DND-41 (cell line): ENCODE results near the gene SPATA31D1.

ENCODE experiments used
- ATAC-seq: fragments of 200-7000 bp; cut with Tn5 transposase; 3 replicates; pipeline ENCODE4 v1.9.1; 2021; ENCODE audit warnings: low read depth; ENCODE audit not compliant: insufficient read depth
- DNase-seq: peaks from one replicate; pipeline ENCODE4 v3.0.0-alpha.2; 2020
- H2AFZ ChIP-seq: 2 replicates; pipeline ENCODE4 v1.6.0; 2012; ENCODE audit warnings: low read depth, low read length
- H3K27ac ChIP-seq: 2 replicates; pipeline ENCODE4 v1.5.1; 2012; ENCODE audit warnings: low read length, inconsistent platforms
- H3K27me3 ChIP-seq: fragments of 200-600 bp; sonication (generic); 2 replicates; pipeline ENCODE4 v1.6.0; 2012; ENCODE audit warnings: low read length, mild to moderate bottlenecking, inconsistent platforms; ENCODE audit not compliant: insufficient read depth, poor library complexity
- H3K36me3 ChIP-seq: 2 replicates; pipeline ENCODE4 v1.5.1; 2012; ENCODE audit warnings: low read length, inconsistent platforms; ENCODE audit not compliant: insufficient read depth
- H3K4me1 ChIP-seq: 2 replicates; pipeline ENCODE4 v1.5.1; 2012; ENCODE audit warnings: mild to moderate bottlenecking, low read length; ENCODE audit not compliant: insufficient read depth
- H3K4me2 ChIP-seq: 2 replicates; pipeline ENCODE4 v1.6.0; 2012; ENCODE audit warnings: mild to moderate bottlenecking, moderate library complexity, low read length, inconsistent platforms; ENCODE audit not compliant: insufficient read depth
- H3K4me3 ChIP-seq, 2 experiments: fragments of 200-600 bp in 1 of 2; shearing (Covaris generic) in 1 of 2; 2 replicates each; pipeline ENCODE4 v1.5.1; 2012 to 2016; ENCODE audit warnings: inconsistent platforms in 2 of 2, low read length in 2 of 2, mild to moderate bottlenecking in 2 of 2, low read depth in 1 of 2, moderate library complexity in 1 of 2
- H3K79me2 ChIP-seq: 2 replicates; pipeline ENCODE4 v1.6.0; 2012; ENCODE audit warnings: low read length, inconsistent platforms; ENCODE audit not compliant: insufficient read depth
- H3K9ac ChIP-seq: 2 replicates; pipeline ENCODE4 v1.6.0; 2012; ENCODE audit warnings: low read depth, mild to moderate bottlenecking, inconsistent platforms, low read length, moderate library complexity
- H3K9me3 ChIP-seq: 2 replicates; pipeline ENCODE4 v1.5.1; 2012; ENCODE audit warnings: low read length, moderate library complexity, mild to moderate bottlenecking, inconsistent platforms; ENCODE audit not compliant: insufficient read depth, severe bottlenecking
- H4K20me1 ChIP-seq: 2 replicates; pipeline ENCODE4 v1.6.0; 2012; ENCODE audit warnings: low read length; ENCODE audit not compliant: insufficient read depth
- CTCF ChIP-seq: IDR thresholded peaks from 2 replicates; pipeline ENCODE4 v1.5.1; 2012; ENCODE audit warnings: borderline replicate concordance, low read length, moderate library complexity, mild to moderate bottlenecking; ENCODE audit not compliant: poor library complexity, severe bottlenecking; ENCODE audit errors: extremely low read depth
- EZH2 ChIP-seq: IDR thresholded peaks from 3 replicates; pipeline ENCODE4 v1.6.1; 2012; ENCODE audit warnings: borderline replicate concordance, low read depth, mild to moderate bottlenecking, moderate library complexity, low read length, inconsistent platforms; ENCODE audit not compliant: severe bottlenecking

Gene SPATA31D1

GRCh38 chr9:81980568-81980967 lies 8.0 kb upstream of the SPATA31D1 start:
- Histone ChIP-seq H3K9me3 (no peaks in the 10 kb centered on the region), H3K9ac (no peak overlapping the region), H3K36me3 (no peaks in the 10 kb centered on the region), H3K27me3 (no peaks in the 10 kb centered on the region), H3K4me3 (no peak overlapping the region), H3K79me2 (no peaks in the 10 kb centered on the region), H3K4me2 (no peak overlapping the region), H2AFZ (no peak overlapping the region), H4K20me1 (no peaks in the 10 kb centered on the region), H3K27ac (no peak overlapping the region), H3K4me1 (peaks cover 13% of the 10 kb centered on the region)
- DNase-seq (no peak), ATAC-seq (no peak)
- TF ChIP-seq EZH2 = no peak
- TF ChIP-seq CTCF = no peak

GRCh38 chr9:81981883-81982282 lies 6.7 kb upstream of the SPATA31D1 start:
- DNase-seq (no peak), ATAC-seq (no peak)
- H3K4me2 ChIP-seq = no peak overlapping the region
- no peak overlapping the region for H3K4me3 ChIP-seq
- H3K27me3 ChIP-seq = no peaks in the 10 kb centered on the region
- no peak overlapping the region for H2AFZ ChIP-seq
- no peak for TF ChIP-seq CTCF
- TF ChIP-seq EZH2 = no peak
- H3K36me3 ChIP-seq = no peaks in the 10 kb centered on the region
- H3K9ac ChIP-seq = no peak overlapping the region
- H3K79me2 ChIP-seq = no peaks in the 10 kb centered on the region
- H3K9me3 ChIP-seq = no peaks in the 10 kb centered on the region
- no peaks in the 10 kb centered on the region for H4K20me1 ChIP-seq
- peaks cover 13% of the 10 kb centered on the region for H3K4me1 ChIP-seq
- no peak overlapping the region for H3K27ac ChIP-seq

GRCh38 chr9:81984928-81985327 lies 3.6 kb upstream of the SPATA31D1 start:
- Histone ChIP-seq H3K4me3 (no peak overlapping the region), H3K27ac (no peak overlapping the region), H2AFZ (no peak overlapping the region), H3K36me3 (no peaks in the 10 kb centered on the region), H4K20me1 (no peaks in the 10 kb centered on the region), H3K9me3 (no peaks in the 10 kb centered on the region), H3K27me3 (no peaks in the 10 kb centered on the region), H3K4me1 (peaks cover under 1% of the 10 kb centered on the region; the same call in 1 of the 2 replicates), H3K9ac (no peak overlapping the region), H3K4me2 (no peak overlapping the region), H3K79me2 (no peaks in the 10 kb centered on the region)
- no peak for DNase-seq
- ATAC-seq = no peak
- TF ChIP-seq CTCF = no peak
- TF ChIP-seq EZH2 = no peak

GRCh38 chr9:81986051-81986450 lies 2.5 kb upstream of the SPATA31D1 start:
- no peak overlapping the region for H2AFZ ChIP-seq
- no peaks in the 10 kb centered on the region for H4K20me1 ChIP-seq
- no peak for ATAC-seq
- no peaks in the 10 kb centered on the region for H3K9me3 ChIP-seq
- no peaks in the 10 kb centered on the region for H3K4me1 ChIP-seq
- no peak overlapping the region for H3K27ac ChIP-seq
- no peak overlapping the region for H3K4me3 ChIP-seq
- no peak for TF ChIP-seq CTCF
- TF ChIP-seq EZH2 = no peak
- no peaks in the 10 kb centered on the region for H3K36me3 ChIP-seq
- no peak overlapping the region for H3K4me2 ChIP-seq
- no peaks in the 10 kb centered on the region for H3K27me3 ChIP-seq
- H3K79me2 ChIP-seq = no peaks in the 10 kb centered on the region
- H3K9ac ChIP-seq = no peak overlapping the region
- no peak for DNase-seq
